ENCODE data around the gene PTK6. TPM values are rescaled to one million over a fixed set of nuclear protein-coding genes. Genes with fewer than 3 reads are reported as not detected.

Gene PTK6
- total RNA-seq, 2 donors from 2014 or later: 0.22 TPM; not detected in 1

- H3K27me3 Mint-ChIP-seq (ENCODE audit: insufficient read depth): peaks cover 44% of the 10 kb centered on the region
- no peak overlapping the region for H3K27ac Mint-ChIP-seq
- peaks cover 4% of the 10 kb centered on the region for H3K36me3 Mint-ChIP-seq (ENCODE audit: low read depth)
- Histone ChIP-seq H3K27ac (ENCODE audit: low read depth, low read length) (no peak overlapping the region), H3K4me1 (ENCODE audit: control insufficient read depth, insufficient read depth, low read length) (no peaks in the 10 kb centered on the region), H3K27me3 (ENCODE audit: control insufficient read depth, insufficient read depth, low read length, poor library complexity, severe bottlenecking) (peaks cover 36% of the 10 kb centered on the region), H3K4me3 (ENCODE audit: low read length) (no peak overlapping the region), H3K9ac (ENCODE audit: extremely low read depth, low read length, poor library complexity, severe bottlenecking) (no peak overlapping the region), H3K36me3 (ENCODE audit: control insufficient read depth, insufficient read depth, low read length) (no peaks in the 10 kb centered on the region), H3K9me3 (ENCODE audit: control insufficient read depth, low read length) (no peaks in the 10 kb centered on the region)
- peak overlapping the region; percentile 43 for H3K4me3 Mint-ChIP-seq
- no peaks in the 10 kb centered on the region for H3K4me1 Mint-ChIP-seq
- no peak for TF ChIP-seq CTCF (conservative IDR thresholded peaks at IDR 0.05)
- no peak for DNase-seq
- WGBS, 2 experiments (ENCODE audit: insufficient coverage in 1 of 2, insufficient read length in 1 of 2): 77 to 86% methylated on average over 12 to 19 of the region's 20 CpGs
- no peaks in the 10 kb centered on the region for H3K9me3 Mint-ChIP-seq
These were observed 39.8 kb downstream of the PTK6 start for GRCh38 chr20:63497138-63497945.

- H3K9me3 Mint-ChIP-seq: no peaks in the 10 kb centered on the region
- DNase-seq: no peak
- no peak overlapping the region for H3K4me3 ChIP-seq (ENCODE audit: low read length)
- H3K4me1 ChIP-seq (ENCODE audit: control insufficient read depth, insufficient read depth, low read length): no peaks in the 10 kb centered on the region
- peaks cover 44% of the 10 kb centered on the region for H3K27me3 Mint-ChIP-seq (ENCODE audit: insufficient read depth)
- TF ChIP-seq CTCF (conservative IDR thresholded peaks at IDR 0.05): no peak
- no peaks in the 10 kb centered on the region for H3K36me3 ChIP-seq (ENCODE audit: control insufficient read depth, insufficient read depth, low read length)
- H3K27me3 ChIP-seq (ENCODE audit: control insufficient read depth, insufficient read depth, low read length, poor library complexity, severe bottlenecking): peaks cover 36% of the 10 kb centered on the region
- H3K4me3 Mint-ChIP-seq: no peak overlapping the region
- 69 to 73% methylated on average over 12 to 16 of the region's 16 CpGs for WGBS, 2 experiments (ENCODE audit: insufficient coverage in 1 of 2, insufficient read length in 1 of 2)
- no peaks in the 10 kb centered on the region for H3K9me3 ChIP-seq (ENCODE audit: control insufficient read depth, low read length)
- H3K36me3 Mint-ChIP-seq (ENCODE audit: low read depth): peaks cover 7% of the 10 kb centered on the region
- no peak overlapping the region for H3K9ac ChIP-seq (ENCODE audit: extremely low read depth, low read length, poor library complexity, severe bottlenecking)
- H3K27ac Mint-ChIP-seq: no peak overlapping the region
- H3K27ac ChIP-seq (ENCODE audit: low read depth, low read length): no peak overlapping the region
- H3K4me1 Mint-ChIP-seq: no peaks in the 10 kb centered on the region
These were observed 40.5 kb downstream of the PTK6 start for GRCh38 chr20:63496596-63497120.

- Histone ChIP-seq H3K27ac (ENCODE audit: low read depth, low read length) (no peak overlapping the region), H3K27me3 (ENCODE audit: control insufficient read depth, insufficient read depth, low read length, poor library complexity, severe bottlenecking) (peaks cover 36% of the 10 kb centered on the region), H3K9ac (ENCODE audit: extremely low read depth, low read length, poor library complexity, severe bottlenecking) (no peak overlapping the region), H3K36me3 (ENCODE audit: control insufficient read depth, insufficient read depth, low read length) (no peaks in the 10 kb centered on the region), H3K4me3 (ENCODE audit: low read length) (no peak overlapping the region), H3K9me3 (ENCODE audit: control insufficient read depth, low read length) (no peaks in the 10 kb centered on the region), H3K4me1 (ENCODE audit: control insufficient read depth, insufficient read depth, low read length) (no peaks in the 10 kb centered on the region)
- TF ChIP-seq CTCF (conservative IDR thresholded peaks at IDR 0.05): peak; percentile 100
- peak; percentile 89 for DNase-seq
- peaks cover 42% of the 10 kb centered on the region for H3K27me3 Mint-ChIP-seq (ENCODE audit: insufficient read depth)
- H3K9me3 Mint-ChIP-seq: no peaks in the 10 kb centered on the region
- no peak overlapping the region for H3K4me3 Mint-ChIP-seq
- H3K27ac Mint-ChIP-seq: no peak overlapping the region
- H3K36me3 Mint-ChIP-seq (ENCODE audit: low read depth): peaks cover 7% of the 10 kb centered on the region
- H3K4me1 Mint-ChIP-seq: no peaks in the 10 kb centered on the region
- WGBS, 2 experiments (ENCODE audit: insufficient coverage in 1 of 2, insufficient read length in 1 of 2): 29 to 42% methylated on average over 24 to 47 of the region's 48 CpGs
These were observed 41.2 kb downstream of the PTK6 start for GRCh38 chr20:63495741-63496595.

Data from endodermal cell (in vitro differentiated cells).